ENCODE data around the gene NOL3. TPM values are rescaled to one million over a fixed set of nuclear protein-coding genes. Genes with fewer than 3 reads are reported as not detected.

The NOL3 gene
- total and polyA plus RNA-seq, 8 donors, result 11.4 to 492 (median 35.3) TPM

GRCh38 chr16:67137605-67138004 lies 32.7 kb upstream of the NOL3 start:
- Histone ChIP-seq H3K27ac (no peak overlapping the region), H3K9me3 (no peaks in the 10 kb centered on the region), H3K27me3 (no peaks in the 10 kb centered on the region), H3K4me1 (no peaks in the 10 kb centered on the region), H3K4me3 (no peak overlapping the region), H3K36me3 (peaks cover 73 to 100% (median 99%) of the 10 kb centered on the region in 4 donors)
- TF ChIP-seq POLR2A (IDR thresholded peaks at IDR 0.05) (no peak), CTCF (IDR thresholded peaks at IDR 0.05) (no peak), EP300 (IDR thresholded peaks at IDR 0.05) (no peak), POLR2AphosphoS5 (IDR thresholded peaks at IDR 0.05) (no peak)
- 48 to 60% (median 53%) methylated on average over 3 of the region's 3 CpGs for WGBS, 5 donors
- no peak for DNase-seq
- intact Hi-C loops (cut with DNase I; ENCODE audit: low total_unique reads), result no loop called here

- no peak for TF ChIP-seq POLR2A (IDR thresholded peaks at IDR 0.05)
- TF ChIP-seq CTCF (IDR thresholded peaks at IDR 0.05), result no peak
- no peak for TF ChIP-seq EP300 (IDR thresholded peaks at IDR 0.05)
- no peak for TF ChIP-seq POLR2AphosphoS5 (IDR thresholded peaks at IDR 0.05)
Measured at GRCh38 chr16:67141391-67141790, 28.9 kb upstream of the NOL3 start.

GRCh38 chr16:67142342-67142741 lies 28.0 kb upstream of the NOL3 start:
- Histone ChIP-seq H3K27me3 (no peaks in the 10 kb centered on the region), H3K4me3 (no peak overlapping the region), H3K27ac (no peak overlapping the region), H3K9me3 (no peaks in the 10 kb centered on the region), H3K4me1 (no peaks in the 10 kb centered on the region), H3K36me3 (peaks cover 67 to 100% (median 99%) of the 10 kb centered on the region in 4 donors)
- 92 to 95% (median 93%) methylated on average over 2 to 9 of the region's 9 CpGs for whole genome bisulfite sequencing, 5 donors
- intact Hi-C loops (cut with DNase I; ENCODE audit: low total_unique reads), result no loop called here
- DNase-seq, result no peak
- TF ChIP-seq EP300 (IDR thresholded peaks at IDR 0.05), result no peak
- TF ChIP-seq CTCF (IDR thresholded peaks at IDR 0.05), result no peak
- no peak for TF ChIP-seq POLR2AphosphoS5 (IDR thresholded peaks at IDR 0.05)
- no peak for TF ChIP-seq POLR2A (IDR thresholded peaks at IDR 0.05)

More at GRCh38 chr16:67141391-67141790, 28.9 kb upstream of the NOL3 start:
- Histone ChIP-seq H3K36me3 (peaks cover 64 to 100% (median 99%) of the 10 kb centered on the region in 4 donors), H3K27me3 (no peaks in the 10 kb centered on the region), H3K4me3 (no peak overlapping the region), H3K9me3 (no peaks in the 10 kb centered on the region), H3K4me1 (no peaks in the 10 kb centered on the region), H3K27ac (no peak overlapping the region)
- no peak for DNase-seq
- intact Hi-C loops (cut with DNase I; ENCODE audit: low total_unique reads), result no loop called here
- WGBS, 5 donors, result 92 to 98% (median 96%) methylated on average over 7 to 13 of the region's 13 CpGs

GRCh38 chr16:67144943-67145342 lies 25.4 kb upstream of the NOL3 start:
- no peaks in the 10 kb centered on the region for H3K9me3 ChIP-seq
- DNase-seq, result no peak
- H3K27me3 ChIP-seq, result peaks cover 0 to 9% (median 0%) of the 10 kb centered on the region in 3 donors
- H3K4me3 ChIP-seq, result no peak overlapping the region
- peaks cover 65 to 97% (median 92%) of the 10 kb centered on the region in 4 donors for H3K36me3 ChIP-seq
- peaks cover 2 to 9% (median 6%) of the 10 kb centered on the region in 4 donors for H3K4me1 ChIP-seq
- 89 to 100% (median 93%) methylated on average over 2 of the region's 2 CpGs for WGBS, 5 donors
- intact Hi-C loops (cut with DNase I; ENCODE audit: low total_unique reads), result no loop called here
- TF ChIP-seq CTCF (IDR thresholded peaks at IDR 0.05), result no peak
- TF ChIP-seq EP300 (IDR thresholded peaks at IDR 0.05), result no peak
- TF ChIP-seq POLR2A (IDR thresholded peaks at IDR 0.05), result no peak
- TF ChIP-seq POLR2AphosphoS5 (IDR thresholded peaks at IDR 0.05), result no peak
- H3K27ac ChIP-seq, result no peak overlapping the region
